Thyroid gland (tissue), 4 donors: ENCODE results near the gene CAPN14.

Experiments used
- CTCF ChIP-seq, 6 experiments: fragments of 200-600 bp in 3 of 6; fragments of 450-650 bp in 3 of 6; sonication (generic) in 3 of 6; IDR thresholded peaks; one replicate each; pipeline ENCODE4 v1.5.1; 2016 to 2019; ENCODE audit warnings: antibody characterized with exemption in 6 of 6, mild to moderate bottlenecking in 2 of 6, inconsistent platforms in 1 of 6, moderate library complexity in 1 of 6
- POLR2A ChIP-seq, 2 donors: fragments of 450-650 bp; IDR thresholded peaks; one replicate each; pipeline ENCODE4 v1.6.1; 2017; ENCODE audit warnings: antibody characterized with exemption in 2 of 2, mild to moderate bottlenecking in 2 of 2, moderate library complexity in 1 of 2

- no peak for TF ChIP-seq POLR2A (IDR thresholded peaks at IDR 0.05)
- TF ChIP-seq CTCF (IDR thresholded peaks at IDR 0.05) = no peak
These were observed 37.2 kb upstream of the CAPN14 start for GRCh38 chr2:31254237-31255203.
